ENCODE data around the gene AKAP13. TPM values are rescaled to one million over a fixed set of nuclear protein-coding genes. Genes with fewer than 3 reads are reported as not detected.

Gene AKAP13
- total RNA-seq, 2 experiments from 2014 or later = 282 to 304 TPM

GRCh38 chr15:85454403-85454802, 74.0 kb downstream of the AKAP13 start:
- ATAC-seq (ENCODE audit: poor library complexity) (no peak), DNase-seq (no peak)
- no peaks in the 10 kb centered on the region for H3K36me3 ChIP-seq (ENCODE audit: insufficient read depth, low read length)
- Mint-ChIP-seq H3K4me3 (no peak overlapping the region), H3K27ac (no peak overlapping the region), H3K4me1 (ENCODE audit: low read depth) (peaks cover 80% of the 10 kb centered on the region), H3K9me3 (peaks cover 6% of the 10 kb centered on the region), H3K36me3 (ENCODE audit: low read depth) (peaks cover 35% of the 10 kb centered on the region), H3K27me3 (no peaks in the 10 kb centered on the region)
- CTCF ChIA-PET = no interaction called here
- H3K4me1 ChIP-seq (ENCODE audit: insufficient read depth, low read length) = peaks cover 20% of the 10 kb centered on the region
- POLR2A ChIA-PET = no interaction called here
- no peak overlapping the region for H3K27ac ChIP-seq (ENCODE audit: low read depth in 1 of 2, low read length in 2 of 2)
- H3K4me3 ChIP-seq (ENCODE audit: low read length) = no peak overlapping the region
- TF ChIP-seq CTCF (IDR thresholded peaks at IDR 0.05) = no peak
- peaks cover 5 to 15% of the 10 kb centered on the region in 2 experiments for H3K9me3 ChIP-seq (ENCODE audit: control insufficient read depth in 1 of 2, insufficient read depth in 1 of 2, low read length in 2 of 2)
- no peaks in the 10 kb centered on the region for H3K27me3 ChIP-seq (ENCODE audit: control insufficient read depth in 1 of 2, insufficient read depth in 2 of 2, low read length in 2 of 2)
- intact Hi-C loops (cut with DNase I, micrococcal nuclease) = no loop called here

GRCh38 chr15:85455891-85456290, 75.5 kb downstream of the AKAP13 start:
- CTCF ChIA-PET = no interaction called here
- H3K27ac ChIP-seq (ENCODE audit: low read depth in 1 of 2, low read length in 2 of 2) = no peak overlapping the region
- peaks cover under 1 to 5% of the 10 kb centered on the region in 2 experiments for H3K9me3 ChIP-seq (ENCODE audit: control insufficient read depth in 1 of 2, insufficient read depth in 1 of 2, low read length in 2 of 2)
- DNase-seq (no peak), ATAC-seq (ENCODE audit: poor library complexity) (no peak)
- H3K4me1 Mint-ChIP-seq (ENCODE audit: low read depth) = peaks cover 80% of the 10 kb centered on the region
- no peaks in the 10 kb centered on the region for H3K27me3 Mint-ChIP-seq
- peaks cover 22% of the 10 kb centered on the region for H3K36me3 Mint-ChIP-seq (ENCODE audit: low read depth)
- H3K27me3 ChIP-seq (ENCODE audit: control insufficient read depth in 1 of 2, insufficient read depth in 2 of 2, low read length in 2 of 2) = no peaks in the 10 kb centered on the region
- H3K4me3 Mint-ChIP-seq = no peak overlapping the region
- intact Hi-C loops (cut with DNase I, micrococcal nuclease) = loop anchor here in 1 of 2 experiments (1.0 kb wide), 1 partner anchor 12 kb away; no protein-coding TSS in a partner anchor
- H3K4me1 ChIP-seq (ENCODE audit: insufficient read depth, low read length) = peaks cover 22% of the 10 kb centered on the region
- no peak overlapping the region for H3K4me3 ChIP-seq (ENCODE audit: low read length)
- POLR2A ChIA-PET = no interaction called here
- no peaks in the 10 kb centered on the region for H3K9me3 Mint-ChIP-seq
- H3K36me3 ChIP-seq (ENCODE audit: insufficient read depth, low read length) = no peaks in the 10 kb centered on the region
- no peak overlapping the region for H3K27ac Mint-ChIP-seq
- TF ChIP-seq CTCF (IDR thresholded peaks at IDR 0.05) = no peak

- H3K36me3 Mint-ChIP-seq (ENCODE audit: low read depth) = peaks cover 13% of the 10 kb centered on the region
- no peaks in the 10 kb centered on the region for H3K27me3 ChIP-seq (ENCODE audit: control insufficient read depth in 1 of 2, insufficient read depth in 2 of 2, low read length in 2 of 2)
- CTCF ChIA-PET = no interaction called here
- no peak overlapping the region for H3K4me3 ChIP-seq (ENCODE audit: low read length)
- H3K9me3 Mint-ChIP-seq = no peaks in the 10 kb centered on the region
- H3K9me3 ChIP-seq (ENCODE audit: control insufficient read depth in 1 of 2, insufficient read depth in 1 of 2, low read length in 2 of 2) = peaks cover 0 to 5% of the 10 kb centered on the region in 2 experiments
- no peak overlapping the region for H3K4me3 Mint-ChIP-seq
- DNase-seq (no peak), ATAC-seq (ENCODE audit: poor library complexity) (no peak)
- H3K27ac ChIP-seq (ENCODE audit: low read depth in 1 of 2, low read length in 2 of 2) = no peak overlapping the region
- H3K36me3 ChIP-seq (ENCODE audit: insufficient read depth, low read length) = no peaks in the 10 kb centered on the region
- intact Hi-C loops (cut with DNase I, micrococcal nuclease) = loop anchor here in 1 of 2 experiments (1.0 kb wide), 1 partner anchor 12 kb away; no protein-coding TSS in a partner anchor
- peaks cover 78% of the 10 kb centered on the region for H3K4me1 Mint-ChIP-seq (ENCODE audit: low read depth)
- POLR2A ChIA-PET = interaction anchor here (1.0 kb wide), 1 partner anchor 14 kb away, joined by 3 read pairs; no protein-coding TSS in a partner anchor
- peaks cover 22% of the 10 kb centered on the region for H3K4me1 ChIP-seq (ENCODE audit: insufficient read depth, low read length)
- H3K27ac Mint-ChIP-seq = no peak overlapping the region
- H3K27me3 Mint-ChIP-seq = no peaks in the 10 kb centered on the region
- TF ChIP-seq CTCF (IDR thresholded peaks at IDR 0.05) = no peak
Observed at GRCh38 chr15:85456798-85457197, 76.4 kb downstream of the AKAP13 start.
